Mucosa of descending colon (tissue), 3 donors: ENCODE measurements around the gene ERO1A. TPM values are rescaled to one million over a fixed set of nuclear protein-coding genes. Genes with fewer than 3 reads are reported as not detected.

Experiments
- ATAC-seq: fragments of 200-7000 bp; cut with Tn5 transposase; one replicate; pipeline ENCODE4 v1.9.1; 2020; ENCODE audit warnings: mild to moderate bottlenecking, moderate library complexity
- DNase-seq, 3 donors: peaks; one replicate each; pipeline ENCODE4 v3.0.0-alpha.2; 2020
- H3K36me3 ChIP-seq: fragments of 200-600 bp; one replicate; pipeline ENCODE4 v1.8.0; 2021; ENCODE audit warnings: low read depth, mild to moderate bottlenecking
- H3K4me1 ChIP-seq: fragments of 200-600 bp; one replicate; pipeline ENCODE4 v1.8.0; 2021; ENCODE audit warnings: low read depth, mild to moderate bottlenecking
- H3K4me3 ChIP-seq: fragments of 200-600 bp; one replicate; pipeline ENCODE4 v1.8.0; 2021; ENCODE audit warnings: mild to moderate bottlenecking
- H3K9me3 ChIP-seq: fragments of 200-600 bp; one replicate; pipeline ENCODE4 v1.8.0; 2021; ENCODE audit warnings: mild to moderate bottlenecking
- intact Hi-C, 2 donors: fragments of 100-400 bp; cut with DNase I in 1 of 2; cut with micrococcal nuclease in 1 of 2; formaldehyde crosslinking; loops; one replicate each; pipeline versions ENCODE4 v1.11.0 to v1.11.1; 2022; cut with DNase I, micrococcal nuclease
- total RNA-seq, 3 donors: library from RNA; stranded (reverse); fragmentation: NEBNext Ultra II Directional in 2 of 3; extraction: Animal tissue kit (Norgen Biotek cat#: 25700) in 2 of 3; gene quantifications; one replicate each; pipeline versions ENCODE4 v1.2.1 to v1.2.4, GENCODE V29; 2021 to 2023
- TF ChIP-seq, protein P1 (sequence below): fragments of 200-600 bp; IDR thresholded peaks from one replicate; pipeline ENCODE4 v1.8.0; 2022; ENCODE audit warnings: antibody characterized with exemption, mild to moderate bottlenecking
- donor health status: DM: no; HTN: no; CAD: no; lungs with moderate emphysema.
- donor health status: DM: no; HTN: no; CAD: no.
- donor health status: DM: no; HTN: yes; CAD: no.

The ERO1A gene
- total RNA-seq, 3 donors from 2014 or later = 45.1 to 67.5 (median 55.4) TPM

DNA sequence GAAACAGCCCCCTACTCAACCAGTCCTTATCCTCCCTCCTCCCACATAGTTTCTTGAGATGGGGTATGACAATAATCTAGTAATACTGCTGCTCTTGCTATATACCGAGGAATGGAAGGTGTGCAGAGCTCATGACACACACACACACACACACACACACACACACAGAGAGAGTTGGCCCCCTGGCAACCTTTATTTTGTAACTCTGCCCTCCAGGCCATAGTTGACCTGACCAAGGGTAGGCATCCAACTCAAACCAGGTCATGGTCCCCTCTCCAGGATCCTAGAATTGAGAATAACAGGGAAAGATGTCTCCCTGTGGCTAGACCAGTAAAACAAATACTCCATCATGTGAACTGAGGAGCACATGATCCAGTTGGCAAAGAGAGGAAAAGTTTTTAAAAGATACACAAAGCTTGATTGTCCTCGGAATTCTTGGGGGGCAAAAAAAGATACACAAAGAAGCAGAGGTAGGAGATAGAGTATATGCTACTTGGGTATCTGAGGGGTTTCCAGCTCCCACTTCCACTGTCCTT lies 11.3 kb downstream of the ERO1A start:
- intact Hi-C loops = no loop called here
- ATAC-seq = no peak
- no peaks in the 10 kb centered on the region for H3K36me3 ChIP-seq
- H3K9me3 ChIP-seq = no peaks in the 10 kb centered on the region
- TF ChIP-seq, protein P1, sequence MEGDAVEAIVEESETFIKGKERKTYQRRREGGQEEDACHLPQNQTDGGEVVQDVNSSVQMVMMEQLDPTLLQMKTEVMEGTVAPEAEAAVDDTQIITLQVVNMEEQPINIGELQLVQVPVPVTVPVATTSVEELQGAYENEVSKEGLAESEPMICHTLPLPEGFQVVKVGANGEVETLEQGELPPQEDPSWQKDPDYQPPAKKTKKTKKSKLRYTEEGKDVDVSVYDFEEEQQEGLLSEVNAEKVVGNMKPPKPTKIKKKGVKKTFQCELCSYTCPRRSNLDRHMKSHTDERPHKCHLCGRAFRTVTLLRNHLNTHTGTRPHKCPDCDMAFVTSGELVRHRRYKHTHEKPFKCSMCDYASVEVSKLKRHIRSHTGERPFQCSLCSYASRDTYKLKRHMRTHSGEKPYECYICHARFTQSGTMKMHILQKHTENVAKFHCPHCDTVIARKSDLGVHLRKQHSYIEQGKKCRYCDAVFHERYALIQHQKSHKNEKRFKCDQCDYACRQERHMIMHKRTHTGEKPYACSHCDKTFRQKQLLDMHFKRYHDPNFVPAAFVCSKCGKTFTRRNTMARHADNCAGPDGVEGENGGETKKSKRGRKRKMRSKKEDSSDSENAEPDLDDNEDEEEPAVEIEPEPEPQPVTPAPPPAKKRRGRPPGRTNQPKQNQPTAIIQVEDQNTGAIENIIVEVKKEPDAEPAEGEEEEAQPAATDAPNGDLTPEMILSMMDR = no peak
- H3K4me1 ChIP-seq = no peaks in the 10 kb centered on the region
- H3K4me3 ChIP-seq = no peak overlapping the region
- DNase-seq = no peak

DNA sequence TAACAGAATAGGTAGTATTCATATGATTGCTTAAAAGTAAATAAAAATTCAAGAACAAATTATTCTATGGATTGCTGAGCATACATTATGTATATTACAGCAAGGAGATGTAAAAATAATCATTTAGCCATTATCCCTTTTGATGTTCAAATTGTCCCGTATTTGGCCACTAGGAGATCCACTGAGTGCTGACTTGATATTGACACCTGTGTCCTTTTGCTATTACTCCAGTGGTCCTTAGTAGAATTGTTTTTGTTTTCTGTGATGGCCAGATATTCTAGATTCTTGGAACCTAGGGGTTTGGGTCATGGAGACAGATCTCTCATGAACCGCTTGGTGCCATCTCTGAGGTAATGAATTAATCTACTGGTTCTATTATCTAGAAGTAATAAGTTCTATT lies 16.8 kb downstream of the ERO1A start:
- intact Hi-C loops = no loop called here
- TF ChIP-seq, protein P1 = no peak
- Histone ChIP-seq H3K36me3 (no peaks in the 10 kb centered on the region), H3K9me3 (no peaks in the 10 kb centered on the region), H3K4me3 (no peak overlapping the region), H3K4me1 (no peaks in the 10 kb centered on the region)
- no peak for ATAC-seq
- DNase-seq = no peak

DNA sequence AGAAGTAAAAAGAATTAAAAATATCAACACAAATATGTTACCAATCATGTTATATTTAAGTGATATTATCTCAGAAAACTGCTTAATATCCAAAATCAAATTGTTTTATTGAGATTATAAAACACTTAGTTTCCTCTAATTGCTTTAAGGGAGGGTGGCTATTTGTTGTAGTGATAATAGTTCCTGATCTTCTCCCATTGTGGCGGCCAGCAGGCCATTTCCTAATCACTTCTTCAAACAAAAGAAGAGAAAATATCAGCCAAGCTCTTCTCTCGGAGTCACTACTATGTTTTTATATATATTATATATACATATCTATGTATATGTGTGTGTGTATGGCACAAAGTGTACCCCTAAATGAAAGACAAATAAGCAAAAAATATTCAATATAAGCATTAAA lies 31.5 kb downstream of the ERO1A start:
- no peak for DNase-seq
- TF ChIP-seq, protein P1 = no peak
- intact Hi-C loops = no loop called here
- ATAC-seq = no peak
- Histone ChIP-seq H3K9me3 (no peaks in the 10 kb centered on the region), H3K36me3 (no peaks in the 10 kb centered on the region), H3K4me3 (no peak overlapping the region), H3K4me1 (no peaks in the 10 kb centered on the region)

DNA sequence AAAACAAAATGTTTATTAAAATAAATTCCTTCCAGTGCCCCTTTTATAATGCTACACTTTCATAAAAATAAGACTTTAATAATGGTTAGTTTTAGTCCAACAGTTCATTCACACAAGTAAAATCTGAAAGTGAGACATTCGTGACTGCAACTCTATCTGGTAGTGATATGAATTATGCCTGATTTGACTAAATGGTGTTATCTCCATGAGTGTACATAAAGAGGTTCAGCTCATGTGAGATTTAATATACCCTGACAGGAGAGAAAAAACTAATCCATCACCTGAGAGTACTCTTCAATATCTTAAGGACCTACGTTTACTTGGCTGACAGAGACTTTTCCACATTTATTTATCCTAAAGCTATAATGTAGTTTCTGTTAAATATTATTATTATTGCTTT lies 34.0 kb downstream of the ERO1A start:
- no peaks in the 10 kb centered on the region for H3K9me3 ChIP-seq
- no peaks in the 10 kb centered on the region for H3K36me3 ChIP-seq
- no peaks in the 10 kb centered on the region for H3K4me1 ChIP-seq
- intact Hi-C loops = no loop called here
- ATAC-seq (no peak), DNase-seq (no peak)
- TF ChIP-seq, protein P1 = no peak
- H3K4me3 ChIP-seq = no peak overlapping the region

DNA sequence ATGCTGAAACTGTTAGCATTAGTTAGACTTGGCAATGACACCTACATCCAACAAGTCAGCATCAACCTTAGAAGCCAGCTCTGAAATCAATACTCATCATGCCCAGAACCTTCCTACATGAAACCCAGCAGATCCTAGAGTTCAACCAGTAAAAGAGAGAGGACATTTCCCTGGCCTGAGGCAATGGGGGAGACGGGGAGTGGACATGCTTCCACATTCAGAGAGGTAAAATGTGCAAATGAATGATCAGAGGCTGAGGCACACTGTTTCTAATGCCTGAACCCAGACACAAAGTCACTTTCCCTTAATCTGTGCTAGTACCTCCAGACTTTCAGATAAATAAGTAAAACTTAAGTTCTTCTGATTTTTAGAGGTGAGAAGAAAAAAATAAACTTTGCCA lies 34.5 kb downstream of the ERO1A start:
- no peak for ATAC-seq
- no peak for DNase-seq
- Histone ChIP-seq H3K9me3 (no peaks in the 10 kb centered on the region), H3K4me1 (no peaks in the 10 kb centered on the region), H3K36me3 (no peaks in the 10 kb centered on the region), H3K4me3 (no peak overlapping the region)
- TF ChIP-seq, protein P1 = no peak
- intact Hi-C loops = no loop called here

DNA sequence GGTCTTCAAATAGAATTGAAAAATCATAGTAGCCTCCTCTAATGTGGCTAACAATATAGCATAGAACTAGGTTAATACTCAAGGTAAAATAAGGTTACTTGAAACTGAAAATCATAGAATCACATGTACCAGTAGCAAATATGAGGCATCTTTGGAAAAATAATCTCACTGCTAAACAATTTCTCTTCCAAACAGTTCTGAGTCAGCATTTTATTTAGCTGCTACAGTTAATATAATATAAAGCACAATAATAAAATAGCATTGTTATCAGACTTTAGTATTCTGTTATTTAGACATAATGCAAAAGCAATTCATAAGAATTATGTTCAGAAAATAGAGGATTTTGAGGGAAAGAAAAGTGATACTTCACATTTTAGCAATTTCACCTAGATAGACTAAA lies 35.0 kb downstream of the ERO1A start:
- DNase-seq (no peak), ATAC-seq (no peak)
- no peaks in the 10 kb centered on the region for H3K9me3 ChIP-seq
- H3K36me3 ChIP-seq = no peaks in the 10 kb centered on the region
- no peak overlapping the region for H3K4me3 ChIP-seq
- TF ChIP-seq, protein P1 = no peak
- no peaks in the 10 kb centered on the region for H3K4me1 ChIP-seq
- intact Hi-C loops = no loop called here
